ENCODE measurements around the gene SERINC2. TPM values are rescaled to one million over a fixed set of nuclear protein-coding genes. Genes with fewer than 3 reads are reported as not detected.
A peak's percentile ranks its signal among the peaks of the same experiment; 100 is the strongest.

SERINC2 gene
- polyA plus RNA-seq, 1 experiment = 109 TPM

- ChIA-PET POLR2A (interaction anchor here (0.6 to 1.1 kb wide), 4 partner anchors 15 to 26 kb away, joined by 3 to 12 read pairs (median 3); partner anchors contain the start of gene SERINC2), CTCF (interaction anchor here (0.7 to 11.0 kb wide), 13 partner anchors 9 to 393 kb away, joined by 3 to 387 read pairs (median 5); partner anchors contain the start of genes FABP3 and SERINC2)
- DNase-seq (ENCODE audit: low read depth) = peak; percentile 91
- no peak overlapping the region for H3K4me3 ChIP-seq (ENCODE audit: low read depth, low read length)
- peak; percentile 63 for TF ChIP-seq CTCF (IDR thresholded peaks at IDR 0.05; ENCODE audit: insufficient read depth, low read depth, low read length)
- H3K27me3 ChIP-seq (ENCODE audit: control insufficient read depth, insufficient read depth, low read length) = no peaks in the 10 kb centered on the region
- H3K36me3 ChIP-seq (ENCODE audit: control insufficient read depth, insufficient read depth, low read length) = no peaks in the 10 kb centered on the region
These were observed 16.2 kb upstream of the SERINC2 start for GRCh38 chr1:31396633-31397351.

GRCh38 chr1:31397360-31398095, 15.5 kb upstream of the SERINC2 start:
- CTCF ChIA-PET = interaction anchor here (1.1 to 11.0 kb wide), 8 partner anchors 9 to 212 kb away, joined by 4 to 387 read pairs (median 16); partner anchors contain the start of genes FABP3 and SERINC2

GRCh38 chr1:31398246-31398645, 14.8 kb upstream of the SERINC2 start:
- H3K36me3 ChIP-seq (ENCODE audit: control insufficient read depth, insufficient read depth, low read length) = no peaks in the 10 kb centered on the region
- DNase-seq (ENCODE audit: low read depth) = no peak
- CTCF ChIA-PET = interaction anchor here (11.0 kb wide), 1 partner anchor 20 kb away, joined by 387 read pairs; the partner anchor contains the start of gene SERINC2
- no peak for TF ChIP-seq CTCF (IDR thresholded peaks at IDR 0.05; ENCODE audit: insufficient read depth, low read depth, low read length)
- H3K4me3 ChIP-seq (ENCODE audit: low read depth, low read length) = no peak overlapping the region
- POLR2A ChIA-PET = no interaction called here
- H3K27me3 ChIP-seq (ENCODE audit: control insufficient read depth, insufficient read depth, low read length) = no peaks in the 10 kb centered on the region

More at GRCh38 chr1:31397360-31398095, 15.5 kb upstream of the SERINC2 start:
- DNase-seq (ENCODE audit: low read depth) = no peak
- Histone ChIP-seq H3K36me3 (ENCODE audit: control insufficient read depth, insufficient read depth, low read length) (no peaks in the 10 kb centered on the region), H3K27me3 (ENCODE audit: control insufficient read depth, insufficient read depth, low read length) (no peaks in the 10 kb centered on the region), H3K4me3 (ENCODE audit: low read depth, low read length) (no peak overlapping the region)
- POLR2A ChIA-PET = interaction anchor here (0.6 to 1.1 kb wide), 3 partner anchors 15 to 25 kb away, joined by 3 to 12 read pairs (median 3); partner anchors contain the start of gene SERINC2
- TF ChIP-seq CTCF (IDR thresholded peaks at IDR 0.05; ENCODE audit: insufficient read depth, low read depth, low read length) = no peak

GRCh38 chr1:31399976-31400375, 13.0 kb upstream of the SERINC2 start:
- no peak for TF ChIP-seq CTCF (IDR thresholded peaks at IDR 0.05; ENCODE audit: insufficient read depth, low read depth, low read length)
- no peaks in the 10 kb centered on the region for H3K36me3 ChIP-seq (ENCODE audit: control insufficient read depth, insufficient read depth, low read length)
- ChIA-PET POLR2A (no interaction called here), CTCF (interaction anchor here (11.0 kb wide), 1 partner anchor 18 kb away, joined by 387 read pairs; the partner anchor contains the start of gene SERINC2)
- DNase-seq (ENCODE audit: low read depth) = no peak
- H3K27me3 ChIP-seq (ENCODE audit: control insufficient read depth, insufficient read depth, low read length) = no peaks in the 10 kb centered on the region
- no peak overlapping the region for H3K4me3 ChIP-seq (ENCODE audit: low read depth, low read length)

- POLR2A ChIA-PET = no interaction called here
- CTCF ChIA-PET = interaction anchor here (11.0 kb wide), 1 partner anchor 18 kb away, joined by 387 read pairs; the partner anchor contains the start of gene SERINC2
- H3K27me3 ChIP-seq (ENCODE audit: control insufficient read depth, insufficient read depth, low read length) = no peaks in the 10 kb centered on the region
These were observed 12.6 kb upstream of the SERINC2 start for GRCh38 chr1:31400393-31400792.

More at GRCh38 chr1:31400393-31400792, 12.6 kb upstream of the SERINC2 start:
- Histone ChIP-seq H3K4me3 (ENCODE audit: low read depth, low read length) (no peak overlapping the region), H3K36me3 (ENCODE audit: control insufficient read depth, insufficient read depth, low read length) (no peaks in the 10 kb centered on the region)
- no peak for TF ChIP-seq CTCF (IDR thresholded peaks at IDR 0.05; ENCODE audit: insufficient read depth, low read depth, low read length)
- no peak for DNase-seq (ENCODE audit: low read depth)

Data from BJ (cell line).